ENCODE results near the gene MSANTD2.

DNA sequence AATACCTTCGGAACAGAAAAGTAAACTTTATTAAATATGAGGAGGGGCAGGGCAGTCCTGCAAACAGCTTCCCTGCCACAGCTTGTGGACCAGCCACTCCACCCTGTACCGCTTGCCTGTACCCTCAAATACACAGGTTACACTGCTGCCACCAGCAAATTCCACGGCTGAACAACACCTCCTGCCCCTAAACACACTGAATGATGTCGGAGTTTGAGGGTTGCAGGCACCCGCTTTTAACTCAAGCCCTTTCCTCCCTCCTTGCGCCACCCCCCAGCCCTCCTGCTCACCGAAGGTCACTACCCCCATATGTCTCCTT, 52.1 kb downstream of the MSANTD2 start:
- TF ChIP-seq, protein P1, sequence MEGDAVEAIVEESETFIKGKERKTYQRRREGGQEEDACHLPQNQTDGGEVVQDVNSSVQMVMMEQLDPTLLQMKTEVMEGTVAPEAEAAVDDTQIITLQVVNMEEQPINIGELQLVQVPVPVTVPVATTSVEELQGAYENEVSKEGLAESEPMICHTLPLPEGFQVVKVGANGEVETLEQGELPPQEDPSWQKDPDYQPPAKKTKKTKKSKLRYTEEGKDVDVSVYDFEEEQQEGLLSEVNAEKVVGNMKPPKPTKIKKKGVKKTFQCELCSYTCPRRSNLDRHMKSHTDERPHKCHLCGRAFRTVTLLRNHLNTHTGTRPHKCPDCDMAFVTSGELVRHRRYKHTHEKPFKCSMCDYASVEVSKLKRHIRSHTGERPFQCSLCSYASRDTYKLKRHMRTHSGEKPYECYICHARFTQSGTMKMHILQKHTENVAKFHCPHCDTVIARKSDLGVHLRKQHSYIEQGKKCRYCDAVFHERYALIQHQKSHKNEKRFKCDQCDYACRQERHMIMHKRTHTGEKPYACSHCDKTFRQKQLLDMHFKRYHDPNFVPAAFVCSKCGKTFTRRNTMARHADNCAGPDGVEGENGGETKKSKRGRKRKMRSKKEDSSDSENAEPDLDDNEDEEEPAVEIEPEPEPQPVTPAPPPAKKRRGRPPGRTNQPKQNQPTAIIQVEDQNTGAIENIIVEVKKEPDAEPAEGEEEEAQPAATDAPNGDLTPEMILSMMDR (IDR thresholded peaks at IDR 0.05; ENCODE audit: low read depth, low read length, poor library complexity, severe bottlenecking): no peak
- TF ChIP-seq EZH2phosphoT487 (IDR thresholded peaks at IDR 0.05; ENCODE audit: borderline replicate concordance, low read length): no peak

All from DOHH2 (cell line).